Stimulated activated CD4-positive, alpha-beta T cell treated with anti-CD3 and anti-CD28 coated beads, TNF-alpha, amount 100 ng/mL, for 1 hour (primary cell): ENCODE data around the gene MYOZ1.
"Not testable (repeated sequence)": the region's sequence is repeated elsewhere in the genome, so short reads cannot be mapped to it uniquely, and the experiment has no call there.

Source experiments
- DNase-seq, 3 donors: peaks; one replicate each; pipeline ENCODE4 v3.0.0-alpha.2; 2020; ENCODE audit warnings: low read depth in 3 of 3, low spot score in 1 of 3

The MYOZ1 gene

DNA sequence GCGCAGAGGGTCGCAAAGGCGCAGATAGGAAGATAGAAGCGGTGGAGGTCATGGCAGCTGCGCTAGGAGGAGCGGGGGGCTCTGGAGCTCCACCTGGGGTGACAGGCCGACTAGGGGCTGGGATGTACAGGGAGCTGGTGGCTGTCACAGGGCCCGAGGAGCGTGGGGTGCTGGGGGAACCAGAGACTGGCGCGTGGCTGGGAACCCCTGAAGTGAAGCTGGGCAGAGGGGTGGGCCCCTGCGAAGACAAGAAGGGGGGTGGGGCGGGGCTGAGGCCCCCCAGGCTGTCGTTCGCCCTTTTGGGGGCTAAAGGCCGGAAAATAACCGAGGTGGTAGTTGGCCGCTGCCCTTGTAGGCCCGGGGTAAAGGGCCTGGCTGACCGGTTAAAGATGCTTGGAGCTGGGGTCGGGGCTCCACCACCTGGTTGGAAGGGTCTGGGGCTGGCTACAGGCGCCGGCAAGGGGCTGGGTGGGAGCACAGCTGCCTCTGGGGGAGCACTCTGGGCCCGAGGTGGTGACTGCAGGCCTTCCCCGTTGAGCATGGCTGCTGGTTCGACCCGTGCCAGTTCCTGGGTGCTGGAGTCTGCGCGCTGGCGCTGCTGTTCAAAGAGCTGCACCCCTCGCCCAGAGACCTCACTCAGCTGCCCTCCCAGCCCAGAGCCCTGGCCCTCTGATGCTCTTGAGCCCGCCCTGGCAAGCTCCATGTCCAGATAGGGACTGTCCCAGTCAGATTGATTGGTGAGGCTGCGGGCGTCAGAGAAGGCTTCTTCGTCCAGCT is 6.8 kb upstream of the MYOZ1 start:
- DNase-seq, result no peak

DNA sequence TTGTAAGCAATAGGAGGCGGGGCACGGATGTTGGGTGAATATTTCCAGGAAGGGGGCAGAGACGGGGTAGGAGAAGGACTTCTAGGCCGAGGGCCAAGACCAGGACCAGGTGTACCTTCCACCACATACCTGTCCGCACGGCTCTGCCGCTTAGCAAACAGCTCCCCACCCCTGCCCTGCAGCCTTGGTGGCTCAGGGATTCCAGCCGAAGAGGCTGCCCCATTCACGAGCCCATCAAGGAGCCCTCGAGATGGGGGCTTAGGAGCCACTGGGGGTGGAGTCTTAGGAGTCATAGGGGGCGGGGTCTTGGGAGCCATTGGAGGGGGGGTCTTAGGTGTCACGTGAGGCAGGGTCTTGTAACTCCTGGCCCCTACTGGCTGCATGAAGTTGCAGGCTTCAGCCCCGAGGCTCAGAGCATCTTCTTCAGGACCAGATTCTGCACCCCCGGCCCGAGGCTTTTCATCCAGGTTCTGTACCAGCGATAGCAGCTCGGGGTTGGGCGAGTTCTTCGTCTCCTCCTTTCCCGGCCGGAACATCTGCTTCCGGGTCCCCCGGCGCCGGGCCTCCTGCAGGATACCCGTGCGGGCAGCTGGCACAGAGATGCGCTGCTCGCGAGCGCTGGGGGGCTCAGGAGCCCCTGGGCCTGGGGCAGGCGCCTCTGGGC is 6.1 kb upstream of the MYOZ1 start:
- no peak for DNase-seq

DNA sequence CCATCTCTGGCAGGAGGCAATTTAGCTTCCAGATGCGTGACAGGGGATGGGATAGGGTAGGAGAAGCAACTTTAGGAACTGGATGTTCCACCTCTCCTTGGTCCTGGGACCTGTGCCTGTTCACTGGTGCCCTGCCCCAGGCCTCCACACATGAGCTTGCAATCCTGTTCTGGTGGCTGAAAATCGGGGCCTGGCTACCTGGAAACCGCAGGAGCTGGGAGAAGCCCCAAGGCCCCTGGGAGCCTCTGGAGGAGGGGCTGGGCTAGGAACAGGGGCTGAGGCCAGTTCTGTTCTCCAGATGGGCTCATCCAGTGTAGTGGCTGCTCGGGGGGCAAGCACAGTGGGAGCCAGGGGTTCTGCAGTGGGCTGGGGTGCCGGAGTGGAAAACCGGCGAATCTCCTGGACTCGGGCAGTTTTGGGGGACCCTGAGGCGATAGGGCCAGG is 5.3 kb upstream of the MYOZ1 start:
- no peak for DNase-seq

DNA sequence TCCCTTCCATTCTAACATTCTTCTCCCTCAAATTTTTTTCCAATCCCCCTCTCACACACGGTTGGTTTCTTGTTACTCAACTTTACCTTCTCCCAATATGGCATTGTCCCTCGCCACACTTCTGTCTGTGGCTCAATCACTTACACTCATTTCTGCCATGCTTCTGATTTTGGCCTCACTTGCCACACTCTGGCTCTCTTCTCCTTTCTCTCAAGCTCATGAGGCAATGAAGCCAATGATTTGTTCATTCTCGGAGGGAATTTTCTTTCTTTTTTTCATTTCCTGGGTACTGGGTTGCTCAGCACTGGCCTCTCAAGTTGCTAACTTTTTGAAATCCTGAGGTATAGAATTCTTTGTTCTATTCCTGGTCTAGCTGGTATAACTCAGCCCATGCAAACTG is 4.0 kb upstream of the MYOZ1 start:
- no peak for DNase-seq

GRCh38 chr10:73644767-73645166 is 3.5 kb upstream of the MYOZ1 start:
- no peak for DNase-seq

GRCh38 chr10:73644015-73644743 is 2.9 kb upstream of the MYOZ1 start:
- peak in 1 of 3 donors; percentile 13 for DNase-seq

DNA sequence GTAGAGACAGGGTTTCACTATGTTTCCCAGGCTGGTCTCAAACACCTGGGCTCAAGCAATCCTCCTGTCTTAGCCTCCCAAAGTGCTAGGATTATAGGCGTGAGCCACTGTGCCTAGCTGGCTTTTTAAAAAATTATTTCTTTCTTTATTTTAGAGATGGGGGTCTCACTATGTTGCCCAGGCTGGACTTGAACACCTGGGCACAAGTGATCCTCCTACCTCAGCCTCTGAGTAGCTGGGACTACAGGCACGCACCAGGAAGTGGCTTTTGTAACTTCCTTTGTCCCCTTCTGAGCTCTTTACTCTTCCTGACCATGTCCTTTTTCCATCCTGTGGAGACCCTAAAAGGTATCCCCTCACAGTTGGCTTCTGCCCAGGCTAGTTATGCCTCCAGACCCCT is 2.1 kb upstream of the MYOZ1 start:
- DNase-seq, result no peak

GRCh38 chr10:73639286-73639685 is 2.0 kb downstream of the MYOZ1 start:
- no peak for DNase-seq

DNA sequence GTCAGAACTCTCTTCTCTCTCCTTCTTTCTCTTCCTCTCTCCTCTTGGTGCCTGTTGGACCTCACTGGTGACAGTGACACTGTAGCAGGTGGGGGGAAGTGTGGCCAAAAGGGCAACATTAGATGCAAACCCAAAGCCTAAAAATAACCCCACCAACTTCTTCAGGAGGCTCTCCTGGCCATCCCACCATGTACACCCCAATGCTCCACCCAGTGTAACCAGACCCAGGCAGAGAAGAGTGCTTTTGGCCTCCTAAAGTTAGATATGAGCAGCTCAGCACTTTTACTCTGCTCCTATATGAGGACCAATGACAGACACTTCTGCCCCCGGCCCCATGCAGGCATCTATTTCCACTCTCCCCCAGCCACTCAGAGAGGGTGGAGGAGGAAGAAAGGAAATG is 5.5 kb downstream of the MYOZ1 start:
- DNase-seq, result no peak

DNA sequence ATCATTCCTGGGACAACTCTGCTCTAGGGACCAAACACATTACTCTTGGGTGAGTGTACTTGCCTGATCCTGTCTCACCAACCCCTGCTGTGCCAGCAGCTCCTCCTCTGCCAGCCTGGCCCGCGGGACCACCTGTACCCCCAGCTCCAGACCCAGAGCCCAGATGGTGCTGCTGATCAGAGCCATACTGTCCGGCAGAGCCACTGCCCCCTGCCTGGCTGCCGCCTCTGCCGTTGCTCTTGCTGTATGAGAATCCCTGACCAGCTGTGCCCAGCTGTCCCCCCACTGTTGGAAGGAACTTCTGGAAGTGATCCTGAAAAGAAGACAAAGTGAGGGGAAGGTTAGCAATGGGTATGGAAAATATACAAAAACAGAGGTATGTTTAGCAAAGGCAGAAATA is 6.9 kb downstream of the MYOZ1 start:
- DNase-seq, result no peak

DNA sequence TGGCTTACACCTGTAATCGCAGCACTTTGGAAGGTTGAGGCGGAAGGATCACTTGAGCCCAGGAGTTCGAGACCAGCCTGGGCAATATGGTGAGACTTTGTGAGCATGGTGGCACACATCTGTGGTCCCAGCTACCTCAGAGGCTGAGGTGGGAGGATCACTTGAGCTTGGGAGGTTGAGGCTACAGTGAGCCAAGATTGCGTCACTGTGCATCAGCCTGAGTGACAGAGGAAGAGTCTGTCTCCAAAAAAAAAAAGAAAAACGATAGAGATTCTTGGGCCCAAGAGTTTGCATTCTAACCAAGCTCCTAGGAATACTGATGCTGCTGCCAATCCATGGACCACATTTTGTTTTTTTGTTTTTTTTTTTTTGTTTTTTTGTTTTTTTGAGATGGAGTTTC is 12.1 kb downstream of the MYOZ1 start:
- DNase-seq, result no peak

DNA sequence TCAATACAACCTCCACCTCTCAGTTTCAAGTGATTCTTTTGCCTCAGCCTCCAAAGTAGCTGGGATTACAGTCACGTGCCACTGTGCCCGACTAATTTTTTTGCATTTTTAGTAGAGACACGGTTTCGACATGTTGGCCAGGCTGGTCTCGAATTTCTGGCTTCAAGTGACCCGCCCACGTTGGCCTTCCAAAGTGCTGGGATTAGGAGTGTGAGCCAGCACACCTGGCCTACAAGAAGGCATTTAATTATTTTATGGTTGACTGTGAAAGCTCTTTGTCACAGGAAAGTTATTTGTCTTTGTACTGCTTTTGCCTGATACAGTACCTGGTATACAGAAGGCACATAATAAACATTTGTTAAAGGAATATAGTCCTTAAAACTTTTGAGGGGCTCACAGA is 12.9 kb downstream of the MYOZ1 start:
- no peak for DNase-seq

DNA sequence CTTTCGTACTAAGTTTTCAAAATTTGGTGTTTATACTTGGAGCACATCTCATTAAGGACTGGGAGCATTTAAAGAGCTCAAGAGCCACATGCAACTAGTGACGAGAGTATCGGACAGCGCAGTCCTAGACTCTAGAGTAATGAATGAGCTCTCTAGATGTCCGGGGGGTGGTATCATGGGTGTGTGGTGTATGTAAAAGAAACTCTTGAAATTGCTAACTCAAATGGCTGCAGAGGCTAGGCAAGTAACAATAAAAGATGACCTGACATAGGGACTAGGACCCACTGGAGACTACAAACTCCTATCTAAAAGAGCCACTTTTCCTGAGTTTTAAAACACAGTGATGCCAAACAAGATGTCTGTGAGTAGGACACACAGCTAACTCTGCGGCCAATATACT is 14.0 kb downstream of the MYOZ1 start:
- DNase-seq, result no peak

- peak; percentile 78 to 85 (median 83) for DNase-seq
These were observed 15.2 kb downstream of the MYOZ1 start for GRCh38 chr10:73625884-73626752.

- DNase-seq, result no peak
These were observed 16.0 kb downstream of the MYOZ1 start for GRCh38 chr10:73625004-73625883.

- DNase-seq, result no peak
These were observed 18.2 kb downstream of the MYOZ1 start for GRCh38 chr10:73623056-73623455.

GRCh38 chr10:73620974-73621373 is 20.3 kb downstream of the MYOZ1 start:
- not testable (repeated sequence) for DNase-seq

DNA sequence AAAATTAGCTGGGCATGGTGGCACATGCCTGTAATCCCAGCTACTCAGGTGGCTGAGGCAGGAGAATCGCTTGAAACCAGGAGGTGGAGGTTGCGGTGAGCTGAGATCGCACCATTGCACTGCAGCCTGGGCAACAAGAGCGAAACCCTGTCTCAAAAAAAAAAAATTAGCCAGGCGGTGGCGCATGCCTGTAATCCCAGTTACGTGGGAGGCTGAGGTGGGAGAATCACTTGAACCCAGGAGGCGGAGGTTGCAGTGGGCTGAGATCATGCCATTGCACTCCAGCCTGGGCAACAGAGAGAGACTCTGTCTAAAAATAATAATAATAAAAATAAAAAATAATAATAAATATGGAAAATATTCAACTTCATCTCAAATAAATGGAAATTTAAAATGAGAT is 24.1 kb downstream of the MYOZ1 start:
- DNase-seq, result not testable (repeated sequence)

- no peak for DNase-seq
These were observed 26.6 kb downstream of the MYOZ1 start for GRCh38 chr10:73614720-73615119.

DNA sequence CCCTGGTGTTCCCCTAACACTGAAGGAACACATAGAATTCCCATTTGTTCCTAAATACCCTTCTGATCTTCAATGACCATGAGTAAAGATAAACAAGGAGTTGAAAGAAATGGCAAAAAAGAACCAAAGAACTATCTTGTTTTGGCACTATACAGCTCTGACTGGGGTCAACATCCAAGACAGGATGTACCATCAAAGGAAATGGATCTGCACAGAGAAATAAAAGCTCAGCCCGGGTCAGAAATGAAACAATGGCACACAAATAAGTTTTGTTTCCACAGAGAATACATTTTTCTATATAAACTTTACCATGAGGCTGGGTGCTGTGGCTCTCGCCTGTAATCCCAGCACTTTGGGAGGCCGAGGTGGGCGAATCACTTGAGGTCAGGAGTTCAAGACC is 32.2 kb downstream of the MYOZ1 start:
- DNase-seq, result no peak
